PC-9 (cell line): ENCODE results near the gene FAM83D. TPM values are rescaled to one million over a fixed set of nuclear protein-coding genes. Genes with fewer than 3 reads are reported as not detected.

ENCODE experiments used
- BruUV-seq: library from RNA; stranded (reverse); fragments of 400-500 nt; replicated peaks from 2 replicates; lab custom pipeline; 2021; lab: Mats Ljungman, UMichigan
- CTCF ChIA-PET: fragments of 300-600 bp; sonication (Branson Sonifier 250); formaldehyde crosslinking; loops from one replicate; lab custom pipeline; 2022; ENCODE audit warnings: antibody characterized with exemption; lab: Charles Lee
- POLR2A ChIA-PET: fragments of 300-600 bp; sonication (Branson Sonifier 250); formaldehyde crosslinking; loops from one replicate; lab custom pipeline; 2022; ENCODE audit warnings: antibody characterized with exemption; ENCODE audit not compliant: unreplicated experiment; lab: Charles Lee
- DNase-seq, 2 experiments: peaks; one replicate each; pipeline versions ENCODE4 v3.0.0 to v3.0.0-alpha.2; 2015 to 2022; ENCODE audit warnings: mixed read lengths in 1 of 2
- H2AFZ ChIP-seq: fragments of 200-600 bp; sonication (generic); 2 replicates; pipeline ENCODE4 v1.8.1; 2017; ENCODE audit warnings: antibody characterized with exemption
- H3F3A ChIP-seq: fragments of 200-600 bp; sonication (generic); 2 replicates; pipeline ENCODE4 v1.8.1; 2017; ENCODE audit warnings: antibody characterized with exemption, mild to moderate bottlenecking, low read depth; ENCODE audit not compliant: insufficient read depth
- H3K27ac ChIP-seq: fragments of 200-600 bp; sonication (generic); 2 replicates; pipeline ENCODE4 v1.6.1; 2016; ENCODE audit warnings: mixed run types
- H3K27me3 ChIP-seq: fragments of 200-600 bp; sonication (generic); 2 replicates; pipeline ENCODE4 v1.6.1; 2016; ENCODE audit warnings: low read depth, mixed run types; ENCODE audit not compliant: insufficient read depth
- H3K36me3 ChIP-seq: fragments of 200-600 bp; sonication (generic); 2 replicates; pipeline ENCODE4 v1.6.1; 2016; ENCODE audit warnings: low read depth, mixed run types
- H3K4me1 ChIP-seq: fragments of 200-600 bp; sonication (generic); replicated peaks from 2 replicates; pipeline ENCODE4 v1.6.1; 2016; ENCODE audit warnings: mixed run types; ENCODE audit not compliant: insufficient read depth
- H3K4me2 ChIP-seq: fragments of 200-600 bp; sonication (generic); 2 replicates; pipeline ENCODE4 v1.6.1; 2017; ENCODE audit warnings: mixed run types
- H3K4me3 ChIP-seq: fragments of 200-600 bp; sonication (generic); 2 replicates; pipeline ENCODE4 v1.6.1; 2016; ENCODE audit warnings: mixed run types
- H3K79me2 ChIP-seq: fragments of 200-600 bp; sonication (generic); 2 replicates; pipeline ENCODE4 v1.6.1; 2017; ENCODE audit warnings: low read depth, mixed run types
- H3K9me2 ChIP-seq: fragments of 200-600 bp; sonication (generic); 2 replicates; pipeline ENCODE4 v1.8.1; 2017; ENCODE audit warnings: mild to moderate bottlenecking; ENCODE audit not compliant: insufficient read depth
- H3K9me3 ChIP-seq: fragments of 200-600 bp; sonication (generic); 2 replicates; pipeline ENCODE4 v1.8.1; 2016; ENCODE audit warnings: low read depth; ENCODE audit not compliant: insufficient read depth
- H4K20me1 ChIP-seq: fragments of 200-600 bp; sonication (generic); 2 replicates; pipeline ENCODE4 v1.8.1; 2017; ENCODE audit not compliant: insufficient read depth
- EZH2 ChIP-seq: fragments of 200-600 bp; sonication (generic); IDR thresholded peaks from 2 replicates; pipeline ENCODE4 v1.8.0; 2017; ENCODE audit warnings: antibody characterized with exemption, low read depth
- intact Hi-C: fragments of 100-400 bp; cut with micrococcal nuclease; formaldehyde crosslinking; loops from one replicate; pipeline ENCODE4 v1.10.0; 2022; ENCODE audit not compliant: unreplicated experiment
- total RNA-seq: library from RNA; stranded (reverse); gene quantifications from 2 replicates; pipeline ENCODE4 v1.2.3, GENCODE V29; 2021
- TF ChIP-seq, protein P1 (sequence below): fragments of 200-600 bp; sonication (generic); conservative IDR thresholded peaks from 2 replicates; pipeline ENCODE4 v1.6.1; 2017; ENCODE audit warnings: mixed run types, antibody characterized with exemption, mild to moderate bottlenecking, moderate library complexity

Gene FAM83D
- total RNA-seq, 1 experiment from 2014 or later = 57.3 TPM

DNA sequence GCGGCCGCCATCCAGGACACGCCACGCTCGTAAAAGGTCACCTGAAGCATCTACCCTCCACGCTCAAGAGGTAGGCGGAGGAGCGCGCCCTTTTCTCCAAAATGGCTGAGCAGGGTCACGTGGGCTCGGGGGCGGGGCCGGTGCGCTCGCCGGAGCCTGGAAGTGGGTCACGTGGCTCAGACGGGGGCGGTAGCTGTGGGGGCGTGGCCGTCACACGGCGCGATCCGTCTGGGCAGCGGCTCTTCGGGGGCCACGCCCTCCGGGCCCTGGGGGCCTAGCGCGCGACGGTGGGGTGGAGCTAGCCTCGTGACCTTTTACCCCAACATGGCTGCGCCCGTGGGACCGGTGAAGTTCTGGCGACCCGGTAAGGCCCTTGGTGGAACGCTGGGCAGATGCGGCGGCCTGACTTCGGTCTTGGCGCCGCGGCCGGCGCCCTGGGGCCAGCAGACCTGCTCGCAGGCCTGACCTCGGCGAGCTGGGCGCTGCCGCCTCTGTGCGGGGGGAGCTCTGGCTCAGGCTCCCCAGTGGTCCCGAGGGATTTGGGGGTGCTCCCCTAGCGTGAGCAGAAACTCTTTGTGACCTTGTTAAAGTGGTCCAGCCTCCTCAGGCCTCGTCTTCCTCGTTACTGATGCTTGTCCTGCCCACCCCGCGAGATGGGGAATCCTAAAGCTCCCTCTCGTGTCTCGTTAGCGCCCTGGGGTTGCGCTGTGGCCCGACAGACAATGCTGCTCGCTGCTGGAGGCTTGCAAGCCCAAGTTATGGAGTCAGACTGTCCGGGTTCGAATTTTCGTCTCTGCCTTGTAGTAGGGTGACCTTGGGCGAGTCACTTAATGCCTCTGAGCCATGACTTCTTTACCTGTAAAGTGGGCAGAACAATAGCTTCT, 36.1 kb downstream of the FAM83D start, which contains the start of gene DHX35:
TSS of gene DHX35 (plus strand) at position 301 of the 884 bp plus-strand sequence. CDS start at position 325, 24 bp downstream.
- Histone ChIP-seq H3K4me3 (peak within 1 kb of the TSS; percentile 81), H3K4me2 (peak within 1 kb of the TSS; percentile 94), H4K20me1 (no peaks in the 10 kb centered on the region), H3F3A (no peaks in the 10 kb centered on the region), H3K4me1 (peaks cover 18% of the 10 kb centered on the region), H3K9me3 (no peaks in the 10 kb centered on the region), H3K36me3 (no peaks in the 10 kb centered on the region), H3K27me3 (no peaks in the 10 kb centered on the region), H2AFZ (peak within 1 kb of the TSS; percentile 97), H3K79me2 (peaks cover 36% of the 10 kb centered on the region), H3K9me2 (no peaks in the 10 kb centered on the region), H3K27ac (peak within 1 kb of the TSS; percentile 82)
- intact Hi-C loops = loop anchor here (1.0 kb wide), 1 partner anchor 36 kb away; the partner anchor contains the start of gene FAM83D
- TSS peak; percentile 37 for BruUV-seq
- CTCF ChIA-PET = interaction anchor here (0.5 to 1.4 kb wide), 4 partner anchors 16 to 112 kb away, joined by 3 to 7 read pairs (median 4); partner anchors contain the start of gene FAM83D
- POLR2A ChIA-PET = interaction anchor here (0.6 to 1.0 kb wide), 4 partner anchors 8 to 368 kb away, joined by 5 to 8 read pairs (median 5); no protein-coding TSS in a partner anchor
- DNase-seq = peak; percentile 92 to 99
- TF ChIP-seq, protein P1, sequence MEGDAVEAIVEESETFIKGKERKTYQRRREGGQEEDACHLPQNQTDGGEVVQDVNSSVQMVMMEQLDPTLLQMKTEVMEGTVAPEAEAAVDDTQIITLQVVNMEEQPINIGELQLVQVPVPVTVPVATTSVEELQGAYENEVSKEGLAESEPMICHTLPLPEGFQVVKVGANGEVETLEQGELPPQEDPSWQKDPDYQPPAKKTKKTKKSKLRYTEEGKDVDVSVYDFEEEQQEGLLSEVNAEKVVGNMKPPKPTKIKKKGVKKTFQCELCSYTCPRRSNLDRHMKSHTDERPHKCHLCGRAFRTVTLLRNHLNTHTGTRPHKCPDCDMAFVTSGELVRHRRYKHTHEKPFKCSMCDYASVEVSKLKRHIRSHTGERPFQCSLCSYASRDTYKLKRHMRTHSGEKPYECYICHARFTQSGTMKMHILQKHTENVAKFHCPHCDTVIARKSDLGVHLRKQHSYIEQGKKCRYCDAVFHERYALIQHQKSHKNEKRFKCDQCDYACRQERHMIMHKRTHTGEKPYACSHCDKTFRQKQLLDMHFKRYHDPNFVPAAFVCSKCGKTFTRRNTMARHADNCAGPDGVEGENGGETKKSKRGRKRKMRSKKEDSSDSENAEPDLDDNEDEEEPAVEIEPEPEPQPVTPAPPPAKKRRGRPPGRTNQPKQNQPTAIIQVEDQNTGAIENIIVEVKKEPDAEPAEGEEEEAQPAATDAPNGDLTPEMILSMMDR = peak; percentile 40; the same call in 1 of the 2 replicates
- no peak for TF ChIP-seq EZH2

DNA sequence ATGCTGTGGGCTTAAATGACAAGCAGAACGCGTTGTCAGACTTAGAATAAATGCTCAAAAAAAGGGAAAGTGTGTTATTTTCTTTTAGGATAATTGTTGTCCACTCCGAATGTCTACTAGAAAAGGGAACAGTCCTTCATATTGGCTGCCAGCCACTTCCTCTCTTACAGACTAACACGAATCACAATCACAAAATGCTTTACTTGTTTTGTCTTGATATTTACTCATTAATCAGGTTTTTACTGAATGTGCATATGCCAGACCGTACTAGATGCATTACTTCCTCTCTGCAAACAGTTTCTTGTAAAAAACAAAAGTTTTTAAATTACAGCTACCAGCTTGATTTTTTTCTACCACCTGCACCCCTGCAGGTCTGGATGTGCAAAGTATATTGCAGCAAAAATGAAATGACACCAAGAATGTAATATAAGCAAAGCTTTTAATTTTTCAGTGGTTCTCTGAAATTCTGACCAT, 36.7 kb downstream of the FAM83D start:
- Histone ChIP-seq H3F3A (no peaks in the 10 kb centered on the region), H3K4me3 (peak overlapping the region; percentile 81), H2AFZ (peak overlapping the region; percentile 94), H3K4me2 (peak overlapping the region; percentile 94), H3K4me1 (peaks cover 18% of the 10 kb centered on the region), H3K9me2 (no peaks in the 10 kb centered on the region), H3K79me2 (peaks cover 40% of the 10 kb centered on the region), H3K27me3 (no peaks in the 10 kb centered on the region), H3K36me3 (no peaks in the 10 kb centered on the region), H4K20me1 (no peaks in the 10 kb centered on the region), H3K9me3 (no peaks in the 10 kb centered on the region), H3K27ac (peak overlapping the region; percentile 82)
- no peak for DNase-seq
- BruUV-seq = no TSS peak
- intact Hi-C loops = loop anchor here (1.0 kb wide), 1 partner anchor 37 kb away; the partner anchor contains the start of gene FAM83D
- TF ChIP-seq EZH2 = no peak
- TF ChIP-seq, protein P1 = no peak
- ChIA-PET POLR2A (no interaction called here), CTCF (interaction anchor here (0.5 to 1.4 kb wide), 3 partner anchors 17 to 86 kb away, joined by 3 to 7 read pairs (median 5); partner anchors contain the start of gene FAM83D)

DNA sequence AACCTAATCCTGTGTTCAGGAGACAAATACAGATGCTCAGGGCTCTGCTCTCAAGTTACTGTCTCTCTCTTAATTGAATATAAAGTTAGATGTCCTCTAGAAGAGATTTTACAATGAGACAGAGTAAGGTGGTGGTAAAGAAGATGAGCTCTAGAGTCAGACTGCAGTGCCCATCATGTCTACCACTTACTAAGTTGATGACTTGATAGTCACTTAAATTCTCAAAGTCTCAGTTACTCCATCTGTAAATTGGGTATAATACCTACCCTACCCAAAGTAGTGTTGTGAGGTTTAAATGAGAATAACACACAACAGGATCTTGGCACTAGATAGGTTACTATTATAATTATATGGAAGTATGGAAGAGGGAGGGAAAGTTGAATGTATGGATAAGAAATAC, 37.5 kb downstream of the FAM83D start:
- no peaks in the 10 kb centered on the region for H3K27me3 ChIP-seq
- intact Hi-C loops = no loop called here
- BruUV-seq = no TSS peak
- no peaks in the 10 kb centered on the region for H3K9me3 ChIP-seq
- H3K4me2 ChIP-seq = peak overlapping the region; percentile 94; the same call in 1 of the 2 replicates
- no peak for DNase-seq
- H3K79me2 ChIP-seq = peaks cover 40% of the 10 kb centered on the region
- no peak overlapping the region for H2AFZ ChIP-seq
- POLR2A ChIA-PET = interaction anchor here (0.6 kb wide), 1 partner anchor 41 kb away, joined by 4 read pairs; no protein-coding TSS in a partner anchor
- peak overlapping the region; percentile 81; the same call in 1 of the 2 replicates for H3K4me3 ChIP-seq
- no peaks in the 10 kb centered on the region for H3K36me3 ChIP-seq
- no peaks in the 10 kb centered on the region for H3K9me2 ChIP-seq
- CTCF ChIA-PET = no interaction called here
- H4K20me1 ChIP-seq = no peaks in the 10 kb centered on the region
- TF ChIP-seq, protein P1 = no peak
- TF ChIP-seq EZH2 = no peak
- H3K4me1 ChIP-seq = peaks cover 18% of the 10 kb centered on the region
- H3F3A ChIP-seq = no peaks in the 10 kb centered on the region
- H3K27ac ChIP-seq = no peak overlapping the region
